Upper lobe of left lung (tissue), 6 donors: ENCODE measurements around the gene BTG2. TPM values are rescaled to one million over a fixed set of nuclear protein-coding genes. Genes with fewer than 3 reads are reported as not detected.

Experiments
- ATAC-seq, 2 donors: fragments of 200-7000 bp; cut with Tn5 transposase; one replicate each; pipeline ENCODE4 v1.9.1; 2022; ENCODE audit warnings: mild to moderate bottlenecking in 2 of 2, moderate library complexity in 2 of 2; ENCODE audit not compliant: low FRiP score in 2 of 2
- DNase-seq, 2 donors: peaks; one replicate each; pipeline ENCODE4 v3.0.0-alpha.2; 2019 to 2020
- H3K27ac ChIP-seq, 4 donors: fragments of 200-600 bp; sonication (generic); one replicate each; pipeline ENCODE4 v1.5.1; 2016 to 2019
- H3K27me3 ChIP-seq, 4 donors: fragments of 200-600 bp; sonication (generic); one replicate each; pipeline ENCODE4 v1.5.1; 2017 to 2019
- H3K36me3 ChIP-seq, 4 donors: fragments of 200-600 bp; sonication (generic); one replicate each; pipeline ENCODE4 v1.5.1; 2016 to 2019
- H3K4me1 ChIP-seq, 4 donors: fragments of 200-600 bp; sonication (generic); one replicate each; pipeline ENCODE4 v1.5.1; 2018 to 2019
- H3K4me3 ChIP-seq, 4 donors: fragments of 200-600 bp; sonication (generic); one replicate each; pipeline ENCODE4 v1.5.1; 2017 to 2019; ENCODE audit warnings: mild to moderate bottlenecking in 2 of 4, moderate library complexity in 1 of 4
- H3K9me3 ChIP-seq, 4 donors: fragments of 200-600 bp; sonication (generic); one replicate each; pipeline ENCODE4 v1.5.1; 2018 to 2019
- EP300 ChIP-seq, 4 donors: sonication (generic); formaldehyde crosslinking; IDR thresholded peaks; one replicate each; pipeline ENCODE4 v1.5.1; 2017; ENCODE audit warnings: antibody characterized with exemption in 4 of 4, control low read depth in 2 of 4
- POLR2A ChIP-seq, 4 donors: fragments of 450-650 bp; IDR thresholded peaks; one replicate each; pipeline ENCODE4 v1.5.1; 2016 to 2017; ENCODE audit warnings: antibody characterized with exemption in 4 of 4, mild to moderate bottlenecking in 2 of 4
- POLR2AphosphoS5 ChIP-seq, 2 donors: sonication (generic); formaldehyde crosslinking; IDR thresholded peaks; one replicate each; pipeline ENCODE4 v1.5.1; 2017; ENCODE audit warnings: antibody characterized with exemption in 2 of 2
- WGBS, 2 donors: methylation state at CpG; one replicate each; pipeline ENCODE4 v1.1.5; 2017 to 2018; 5-methylcytosine and 5-hydroxymethylcytosine counted together
- total RNA-seq, 6 donors: library from RNA; depleted of rRNA in 4 of 6; stranded (reverse); fragments of >200 nt in 4 of 6; gene quantifications; one replicate each; pipeline versions ENCODE4 v1.1.0 to v1.2.1, GENCODE V29; 2016 to 2021
- TF ChIP-seq, protein P1 (sequence below), 6 experiments: fragments of 450-650 bp in 4 of 6; fragments of 200-600 bp in 2 of 6; sonication (generic) in 2 of 6; IDR thresholded peaks; one replicate each; pipeline ENCODE4 v1.5.1; 2016 to 2019; ENCODE audit warnings: antibody characterized with exemption in 6 of 6
- donor health status: DM: no; HTN: no; CAD: no; lungs with moderate emphysema.
- donor health status: DM: no; HTN: yes; CAD: no; lungs with severe emphysema.

Gene BTG2
- total RNA-seq, 6 donors from 2014 or later = 59.1 to 178 (median 104) TPM

DNA sequence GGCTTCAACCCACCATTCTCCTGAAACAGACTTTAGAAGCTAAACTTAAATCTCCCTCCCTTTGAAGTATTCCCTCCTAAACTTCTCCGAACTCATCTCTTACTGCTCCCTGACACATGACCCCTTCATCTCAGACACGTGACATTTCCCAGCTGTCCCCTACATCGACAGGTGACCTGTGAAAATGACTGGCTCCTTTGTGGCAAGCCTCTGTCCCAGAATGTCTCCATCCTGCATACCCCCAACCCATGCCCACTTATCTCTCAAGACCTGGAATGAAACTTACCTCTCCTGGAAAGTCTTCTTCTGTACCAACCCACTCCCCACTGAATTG lies 41.4 kb downstream of the BTG2 start:
- Histone ChIP-seq H3K36me3 (no peaks in the 10 kb centered on the region), H3K27me3 (no peaks in the 10 kb centered on the region), H3K27ac (peak overlapping the region in 1 of 4 donors; percentile 54), H3K4me1 (peaks cover 7 to 18% (median 12%) of the 10 kb centered on the region in 4 donors), H3K4me3 (no peak overlapping the region), H3K9me3 (no peaks in the 10 kb centered on the region)
- DNase-seq = no peak
- TF ChIP-seq, protein P1, sequence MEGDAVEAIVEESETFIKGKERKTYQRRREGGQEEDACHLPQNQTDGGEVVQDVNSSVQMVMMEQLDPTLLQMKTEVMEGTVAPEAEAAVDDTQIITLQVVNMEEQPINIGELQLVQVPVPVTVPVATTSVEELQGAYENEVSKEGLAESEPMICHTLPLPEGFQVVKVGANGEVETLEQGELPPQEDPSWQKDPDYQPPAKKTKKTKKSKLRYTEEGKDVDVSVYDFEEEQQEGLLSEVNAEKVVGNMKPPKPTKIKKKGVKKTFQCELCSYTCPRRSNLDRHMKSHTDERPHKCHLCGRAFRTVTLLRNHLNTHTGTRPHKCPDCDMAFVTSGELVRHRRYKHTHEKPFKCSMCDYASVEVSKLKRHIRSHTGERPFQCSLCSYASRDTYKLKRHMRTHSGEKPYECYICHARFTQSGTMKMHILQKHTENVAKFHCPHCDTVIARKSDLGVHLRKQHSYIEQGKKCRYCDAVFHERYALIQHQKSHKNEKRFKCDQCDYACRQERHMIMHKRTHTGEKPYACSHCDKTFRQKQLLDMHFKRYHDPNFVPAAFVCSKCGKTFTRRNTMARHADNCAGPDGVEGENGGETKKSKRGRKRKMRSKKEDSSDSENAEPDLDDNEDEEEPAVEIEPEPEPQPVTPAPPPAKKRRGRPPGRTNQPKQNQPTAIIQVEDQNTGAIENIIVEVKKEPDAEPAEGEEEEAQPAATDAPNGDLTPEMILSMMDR (IDR thresholded peaks at IDR 0.05) = no peak
- no peak for TF ChIP-seq POLR2A (IDR thresholded peaks at IDR 0.05)
- TF ChIP-seq POLR2AphosphoS5 (IDR thresholded peaks at IDR 0.05) = no peak
- TF ChIP-seq EP300 (IDR thresholded peaks at IDR 0.05) = no peak
- ATAC-seq = no peak
- WGBS, 2 donors = 88 to 89% methylated on average over 3 of the region's 3 CpGs

DNA sequence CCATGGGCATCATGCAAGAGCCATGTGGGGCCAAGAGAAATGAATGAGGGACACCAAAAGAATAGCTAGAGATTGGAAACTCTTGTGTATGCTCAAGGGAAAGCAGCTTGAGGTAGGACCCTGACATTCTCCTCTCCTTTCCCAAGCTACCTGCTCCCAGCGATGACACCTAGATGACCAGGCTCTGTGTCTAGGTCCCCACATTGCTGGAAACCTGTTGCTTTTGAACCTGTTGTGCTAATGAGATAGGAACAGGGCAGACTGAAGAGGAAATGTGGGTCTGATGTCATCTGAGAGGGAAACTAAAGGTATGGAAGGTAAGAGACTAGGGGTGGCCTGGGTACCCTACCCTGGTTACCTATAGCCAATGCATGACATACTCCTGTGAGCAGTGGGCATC lies 43.8 kb downstream of the BTG2 start:
- 100% methylated on average over 1 of the region's 1 CpG for whole genome bisulfite sequencing, 2 donors
- TF ChIP-seq, protein P1 (IDR thresholded peaks at IDR 0.05) = no peak
- TF ChIP-seq POLR2A (IDR thresholded peaks at IDR 0.05) = no peak
- TF ChIP-seq POLR2AphosphoS5 (IDR thresholded peaks at IDR 0.05) = no peak
- no peak for TF ChIP-seq EP300 (IDR thresholded peaks at IDR 0.05)
- H3K27me3 ChIP-seq = no peaks in the 10 kb centered on the region
- H3K27ac ChIP-seq = no peak overlapping the region
- ATAC-seq (no peak), DNase-seq (no peak)
- H3K36me3 ChIP-seq = no peaks in the 10 kb centered on the region
- H3K4me3 ChIP-seq = no peak overlapping the region
- H3K4me1 ChIP-seq = peaks cover 7 to 18% (median 8%) of the 10 kb centered on the region in 4 donors
- no peaks in the 10 kb centered on the region for H3K9me3 ChIP-seq

DNA sequence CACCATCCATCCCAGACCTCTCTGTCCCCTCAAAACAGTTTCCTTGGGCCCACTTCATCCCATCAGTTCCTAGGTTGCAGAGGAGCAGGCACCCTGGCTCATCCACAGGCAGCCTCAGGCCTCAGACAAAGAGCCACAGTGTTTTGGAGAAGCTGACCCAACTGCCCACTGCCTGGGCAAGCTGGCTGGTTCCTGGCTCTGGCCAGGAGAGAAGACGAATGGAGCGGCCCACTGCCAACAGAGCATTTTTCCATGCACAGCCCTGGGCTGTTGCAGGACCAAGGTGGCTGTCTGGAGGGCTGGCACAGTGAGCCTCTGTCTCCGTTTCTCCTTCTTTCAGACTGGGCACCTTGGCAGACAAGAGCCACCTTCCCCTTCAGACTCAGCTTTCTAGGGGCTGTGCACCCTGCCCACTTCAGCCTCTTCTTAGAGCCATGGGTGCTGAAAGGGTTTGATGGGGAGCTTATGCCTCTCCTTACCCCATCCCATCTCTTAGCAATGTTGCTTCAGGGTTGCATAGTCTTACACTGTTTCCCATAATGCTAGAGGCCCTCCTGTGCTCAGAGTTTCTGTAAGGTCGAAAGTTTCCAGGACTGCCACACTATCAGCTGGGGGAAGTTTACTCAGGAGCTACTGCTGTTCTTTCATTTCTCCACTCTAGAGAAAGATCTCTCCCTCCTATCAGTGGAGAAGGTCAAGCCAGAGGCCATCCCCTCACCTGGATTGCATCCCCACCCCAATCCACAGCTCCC lies 44.6 kb downstream of the BTG2 start:
- Histone ChIP-seq H3K27ac (peak overlapping the region in 1 of 4 donors; percentile 36), H3K9me3 (no peaks in the 10 kb centered on the region), H3K27me3 (no peaks in the 10 kb centered on the region), H3K4me1 (peaks cover 7 to 18% (median 8%) of the 10 kb centered on the region in 4 donors), H3K4me3 (peak overlapping the region in 3 of 4 donors; percentile 14 to 35 (median 25)), H3K36me3 (no peaks in the 10 kb centered on the region)
- TF ChIP-seq, protein P1 (IDR thresholded peaks at IDR 0.05) = no peak
- no peak for TF ChIP-seq EP300 (IDR thresholded peaks at IDR 0.05)
- DNase-seq (no peak), ATAC-seq (no peak)
- 56 to 85% methylated on average over 1 to 4 of the region's 4 CpGs for WGBS, 2 donors

DNA sequence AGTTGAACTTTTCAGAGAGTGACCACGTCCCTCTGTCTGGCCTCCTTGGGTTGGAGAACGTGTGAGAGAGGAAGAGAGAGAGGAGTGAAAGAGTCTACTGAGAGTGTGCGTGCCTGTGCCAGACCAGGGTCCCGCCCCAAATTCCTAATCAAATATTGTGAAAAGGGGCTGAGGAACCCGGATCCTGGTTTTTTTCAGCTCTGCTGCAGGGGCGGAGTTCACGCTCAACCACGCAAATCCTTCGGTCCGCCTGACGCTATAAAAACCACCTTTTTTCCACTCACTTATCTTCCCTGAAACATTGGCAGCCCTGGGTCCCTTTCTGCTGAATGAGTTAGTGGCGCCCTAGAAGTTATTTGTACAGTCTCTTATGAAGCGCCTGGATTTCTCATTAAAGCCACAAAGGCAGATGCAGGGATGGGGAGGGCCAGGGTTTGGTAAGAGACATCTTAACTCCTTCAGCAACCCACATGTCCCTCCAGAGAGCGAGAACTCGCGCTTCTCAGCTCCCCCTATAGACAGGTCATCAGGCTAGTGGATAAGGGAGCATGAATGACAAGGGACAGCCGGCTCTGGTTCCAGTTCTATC lies 45.8 kb downstream of the BTG2 start, which contains the start of gene FMOD:
FMOD (minus strand) TSS at position 86 of the 589 bp plus-strand sequence. CDS start 2,852 bp downstream, outside the sequence.
- 14 to 23% methylated on average over 16 to 17 of the region's 17 CpGs for WGBS, 2 donors
- TF ChIP-seq EP300 (IDR thresholded peaks at IDR 0.05) = no peak
- TF ChIP-seq, protein P1 (IDR thresholded peaks at IDR 0.05) = no peak
- TF ChIP-seq POLR2AphosphoS5 (IDR thresholded peaks at IDR 0.05) = no peak
- no peak for TF ChIP-seq POLR2A (IDR thresholded peaks at IDR 0.05)
- Histone ChIP-seq H3K27ac (peak within 1 kb of the TSS; percentile 11 to 51 (median 42)), H3K4me3 (peak within 1 kb of the TSS in 3 of 4 donors; percentile 14 to 35 (median 25)), H3K9me3 (no peaks in the 10 kb centered on the region), H3K36me3 (no peaks in the 10 kb centered on the region), H3K4me1 (peaks cover 6 to 13% (median 8%) of the 10 kb centered on the region in 4 donors), H3K27me3 (no peaks in the 10 kb centered on the region)
- DNase-seq = no peak
- ATAC-seq = peak; percentile 64 to 86
